GM12878 (cell line): ENCODE data around the gene SCAP. TPM values are rescaled to one million over a fixed set of nuclear protein-coding genes. Genes with fewer than 3 reads are reported as not detected.

Experiments
- ATAC-seq: fragments of 200-7000 bp; cut with Tn5 transposase; 3 replicates; pipeline ENCODE4 v1.9.1; 2020; ENCODE audit warnings: mild to moderate bottlenecking, moderate library complexity
- BruUV-seq: library from RNA; stranded (reverse); fragments of 400-500 nt; replicated peaks from 2 replicates; lab custom pipeline; 2021; lab: Mats Ljungman, UMichigan
- CTCF ChIA-PET: fragments of 300-600 bp; sonication (Branson Sonifier 250); formaldehyde crosslinking; extraction: SDS; loops from one replicate; lab custom pipeline; 2021; ENCODE audit warnings: inconsistent platforms; lab: Yijun Ruan, JAX
- POLR2A ChIA-PET: fragments of 350-600 bp; formaldehyde crosslinking; extraction: SDS; loops from one replicate; lab custom pipeline; 2021; ENCODE audit warnings: inconsistent platforms; lab: Charles Lee
- RAD21 ChIA-PET: fragments of 300-600 bp; sonication (Branson Sonifier 250); formaldehyde crosslinking; loops from one replicate; lab custom pipeline; 2023; ENCODE audit warnings: antibody characterized with exemption; ENCODE audit not compliant: unreplicated experiment; lab: Charles Lee
- SMC1A ChIA-PET: fragments of 300-600 bp; sonication (Branson Sonifier 250); formaldehyde crosslinking; loops from one replicate; lab custom pipeline; 2023; ENCODE audit not compliant: unreplicated experiment, uncharacterized antibody; lab: Charles Lee
- DNase-seq: peaks from one replicate; pipeline ENCODE4 v3.0.0-alpha.2; 2011; ENCODE audit warnings: low read depth, low spot score
- FAIRE-seq: peaks from 3 replicates; lab custom pipeline; 2011; peaks lifted over from hg19 to GRCh38; lab: Jason Lieb, UNC
- H2AFZ ChIP-seq: 2 replicates; pipeline ENCODE4 v1.6.0; 2011; ENCODE audit warnings: low read depth, low read length, control low read depth; ENCODE audit not compliant: control insufficient read depth
- H3K27ac ChIP-seq: 2 replicates; pipeline ENCODE4 v1.5.1; 2011; ENCODE audit warnings: control low read depth; ENCODE audit not compliant: control insufficient read depth, insufficient read depth
- H3K27me3 ChIP-seq, 2 experiments: replicated peaks in 1 of 2; 2 replicates each; pipeline versions ENCODE4 v1.6.0 to v1.6.1; 2011; ENCODE audit warnings: low read length in 1 of 2; ENCODE audit not compliant: control insufficient read depth in 2 of 2, insufficient read depth in 2 of 2
- H3K36me3 ChIP-seq, 2 experiments: 2 replicates each; pipeline ENCODE4 v1.5.1; 2011; ENCODE audit warnings: low read length in 1 of 2; ENCODE audit not compliant: control insufficient read depth in 2 of 2, insufficient read depth in 2 of 2
- H3K4me1 ChIP-seq: 2 replicates; pipeline ENCODE4 v1.6.1; 2011; ENCODE audit warnings: mild to moderate bottlenecking, low read length, moderate library complexity, mixed read lengths; ENCODE audit not compliant: control insufficient read depth, insufficient read depth
- H3K4me2 ChIP-seq: 2 replicates; pipeline ENCODE4 v1.6.0; 2011; ENCODE audit warnings: control low read depth; ENCODE audit not compliant: control insufficient read depth, insufficient read depth
- H3K4me3 ChIP-seq: fragments of 200-600 bp; sonication (generic); 2 replicates; pipeline ENCODE4 v1.5.1; 2016
- H3K79me2 ChIP-seq: 2 replicates; pipeline ENCODE4 v1.6.0; 2011; ENCODE audit warnings: low read length; ENCODE audit not compliant: control insufficient read depth, insufficient read depth
- H3K9ac ChIP-seq: 2 replicates; pipeline ENCODE4 v1.8.0; 2011; ENCODE audit warnings: low read length, control low read depth, mixed read lengths; ENCODE audit not compliant: control insufficient read depth, insufficient read depth
- H3K9me3 ChIP-seq: replicated peaks from 3 replicates; pipeline ENCODE4 v1.5.1; 2011; ENCODE audit warnings: mild to moderate bottlenecking, low read length; ENCODE audit not compliant: control insufficient read depth, insufficient read depth
- H4K20me1 ChIP-seq: 2 replicates; pipeline ENCODE4 v1.6.0; 2011; ENCODE audit not compliant: control insufficient read depth, insufficient read depth
- MEF2B ChIP-seq: fragments of 450-650 bp; IDR thresholded peaks from 2 replicates; pipeline ENCODE4 v1.6.1; 2018; ENCODE audit warnings: mild to moderate bottlenecking, moderate library complexity; ENCODE audit not compliant: partially characterized antibody, poor library complexity, severe bottlenecking
- in situ Hi-C: fragments of 300-500 bp; cut with MboI; formaldehyde crosslinking; loops from 9 replicates; pipeline ENCODE4 v1.14.3; 2018; ENCODE audit warnings: mixed read lengths
- intact Hi-C: fragments of 100-400 bp; cut with micrococcal nuclease; formaldehyde crosslinking; loops from one replicate; pipeline ENCODE4 v1.14.2; 2022; ENCODE audit not compliant: unreplicated experiment
- polyA plus RNA-seq, 11 experiments: library from polyadenylated mRNA; depleted of rRNA in 4 of 11; unstranded in 6 of 11; stranded (reverse) in 5 of 11; fragments of >200 nt; fragmentation: Nextera tagmentation in 4 of 11; fragmentation: Illumina TruSeq in 1 of 11; extraction: Ambion mirVana in 4 of 11; extraction: Trizol in 1 of 11; gene quantifications; 1 replicate in 1 of 11; 2 replicates in 10 of 11; pipeline versions ENCODE4 v1.2.1 to v1.2.3, GENCODE V29; 2011 to 2016; ENCODE audit warnings: inconsistent platforms in 2 of 11, missing spikeins in 2 of 11, low read depth in 1 of 11
- total RNA-seq, 4 experiments: library from RNA; depleted of rRNA in 3 of 4; stranded (reverse); fragments of >200 nt in 3 of 4; fragmentation: Illumina TruSeq in 1 of 4; extraction: Trizol in 1 of 4; gene quantifications; 2 replicates each; pipeline versions ENCODE4 v1.2.1 to v1.2.3, GENCODE V29; 2013 to 2021
- TF ChIP-seq, protein P1 (sequence below): IDR thresholded peaks from 2 replicates; pipeline ENCODE4 v1.6.1; 2012; ENCODE audit warnings: improper control_type of control experiment, low read depth, low read length; ENCODE audit not compliant: insufficient replicate concordance
- TF ChIP-seq, protein P2 (sequence below): fragments of 450-650 bp; IDR thresholded peaks from 2 replicates; pipeline ENCODE4 v1.6.1; 2017; ENCODE audit warnings: mild to moderate bottlenecking, moderate library complexity

The SCAP gene
- total and polyA plus RNA-seq, 10 of the 15 experiments (the other 5 are each of a cell fraction or from before 2014, with no cell fraction given): 1.5 to 64.1 (median 27.9) TPM

GRCh38 chr3:47456984-47457383 lies 18.8 kb downstream of the SCAP start:
- no peak for FAIRE-seq
- ChIA-PET CTCF (interaction anchor here (0.7 to 0.9 kb wide), 3 partner anchors 9 to 935 kb away, joined by 3 to 5 read pairs (median 4); no protein-coding TSS in a partner anchor), POLR2A (interaction anchor here (1.2 kb wide), 1 partner anchor 9 kb away, joined by 4 read pairs; no protein-coding TSS in a partner anchor)

More at GRCh38 chr3:47456984-47457383, 18.8 kb downstream of the SCAP start:
- Histone ChIP-seq H3K27me3 (no peaks in the 10 kb centered on the region), H3K36me3 (no peaks in the 10 kb centered on the region; a peak in 1 of 4 replicates), H3K9me3 (peaks cover 2% of the 10 kb centered on the region; the same call in 2 of the 3 replicates), H3K4me1 (no peaks in the 10 kb centered on the region), H3K27ac (no peak overlapping the region), H4K20me1 (no peaks in the 10 kb centered on the region), H2AFZ (no peak overlapping the region), H3K9ac (no peak overlapping the region), H3K4me3 (no peak overlapping the region), H3K4me2 (no peak overlapping the region), H3K79me2 (peaks cover 22% of the 10 kb centered on the region)
- no TSS peak for BruUV-seq
- in situ Hi-C loops: no loop called here
- DNase-seq (no peak), ATAC-seq (no peak)
- ChIA-PET SMC1A (interaction anchor here (1.5 kb wide), 1 partner anchor 15 kb away, joined by 4 read pairs; no protein-coding TSS in a partner anchor), RAD21 (interaction anchor here (1.0 kb wide), 1 partner anchor 9 kb away, joined by 4 read pairs; no protein-coding TSS in a partner anchor)
- TF ChIP-seq, protein P1, sequence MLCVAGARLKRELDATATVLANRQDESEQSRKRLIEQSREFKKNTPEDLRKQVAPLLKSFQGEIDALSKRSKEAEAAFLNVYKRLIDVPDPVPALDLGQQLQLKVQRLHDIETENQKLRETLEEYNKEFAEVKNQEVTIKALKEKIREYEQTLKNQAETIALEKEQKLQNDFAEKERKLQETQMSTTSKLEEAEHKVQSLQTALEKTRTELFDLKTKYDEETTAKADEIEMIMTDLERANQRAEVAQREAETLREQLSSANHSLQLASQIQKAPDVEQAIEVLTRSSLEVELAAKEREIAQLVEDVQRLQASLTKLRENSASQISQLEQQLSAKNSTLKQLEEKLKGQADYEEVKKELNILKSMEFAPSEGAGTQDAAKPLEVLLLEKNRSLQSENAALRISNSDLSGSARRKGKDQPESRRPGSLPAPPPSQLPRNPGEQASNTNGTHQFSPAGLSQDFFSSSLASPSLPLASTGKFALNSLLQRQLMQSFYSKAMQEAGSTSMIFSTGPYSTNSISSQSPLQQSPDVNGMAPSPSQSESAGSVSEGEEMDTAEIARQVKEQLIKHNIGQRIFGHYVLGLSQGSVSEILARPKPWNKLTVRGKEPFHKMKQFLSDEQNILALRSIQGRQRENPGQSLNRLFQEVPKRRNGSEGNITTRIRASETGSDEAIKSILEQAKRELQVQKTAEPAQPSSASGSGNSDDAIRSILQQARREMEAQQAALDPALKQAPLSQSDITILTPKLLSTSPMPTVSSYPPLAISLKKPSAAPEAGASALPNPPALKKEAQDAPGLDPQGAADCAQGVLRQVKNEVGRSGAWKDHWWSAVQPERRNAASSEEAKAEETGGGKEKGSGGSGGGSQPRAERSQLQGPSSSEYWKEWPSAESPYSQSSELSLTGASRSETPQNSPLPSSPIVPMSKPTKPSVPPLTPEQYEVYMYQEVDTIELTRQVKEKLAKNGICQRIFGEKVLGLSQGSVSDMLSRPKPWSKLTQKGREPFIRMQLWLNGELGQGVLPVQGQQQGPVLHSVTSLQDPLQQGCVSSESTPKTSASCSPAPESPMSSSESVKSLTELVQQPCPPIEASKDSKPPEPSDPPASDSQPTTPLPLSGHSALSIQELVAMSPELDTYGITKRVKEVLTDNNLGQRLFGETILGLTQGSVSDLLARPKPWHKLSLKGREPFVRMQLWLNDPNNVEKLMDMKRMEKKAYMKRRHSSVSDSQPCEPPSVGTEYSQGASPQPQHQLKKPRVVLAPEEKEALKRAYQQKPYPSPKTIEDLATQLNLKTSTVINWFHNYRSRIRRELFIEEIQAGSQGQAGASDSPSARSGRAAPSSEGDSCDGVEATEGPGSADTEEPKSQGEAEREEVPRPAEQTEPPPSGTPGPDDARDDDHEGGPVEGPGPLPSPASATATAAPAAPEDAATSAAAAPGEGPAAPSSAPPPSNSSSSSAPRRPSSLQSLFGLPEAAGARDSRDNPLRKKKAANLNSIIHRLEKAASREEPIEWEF: peak; percentile 22
- TF ChIP-seq, protein P2, sequence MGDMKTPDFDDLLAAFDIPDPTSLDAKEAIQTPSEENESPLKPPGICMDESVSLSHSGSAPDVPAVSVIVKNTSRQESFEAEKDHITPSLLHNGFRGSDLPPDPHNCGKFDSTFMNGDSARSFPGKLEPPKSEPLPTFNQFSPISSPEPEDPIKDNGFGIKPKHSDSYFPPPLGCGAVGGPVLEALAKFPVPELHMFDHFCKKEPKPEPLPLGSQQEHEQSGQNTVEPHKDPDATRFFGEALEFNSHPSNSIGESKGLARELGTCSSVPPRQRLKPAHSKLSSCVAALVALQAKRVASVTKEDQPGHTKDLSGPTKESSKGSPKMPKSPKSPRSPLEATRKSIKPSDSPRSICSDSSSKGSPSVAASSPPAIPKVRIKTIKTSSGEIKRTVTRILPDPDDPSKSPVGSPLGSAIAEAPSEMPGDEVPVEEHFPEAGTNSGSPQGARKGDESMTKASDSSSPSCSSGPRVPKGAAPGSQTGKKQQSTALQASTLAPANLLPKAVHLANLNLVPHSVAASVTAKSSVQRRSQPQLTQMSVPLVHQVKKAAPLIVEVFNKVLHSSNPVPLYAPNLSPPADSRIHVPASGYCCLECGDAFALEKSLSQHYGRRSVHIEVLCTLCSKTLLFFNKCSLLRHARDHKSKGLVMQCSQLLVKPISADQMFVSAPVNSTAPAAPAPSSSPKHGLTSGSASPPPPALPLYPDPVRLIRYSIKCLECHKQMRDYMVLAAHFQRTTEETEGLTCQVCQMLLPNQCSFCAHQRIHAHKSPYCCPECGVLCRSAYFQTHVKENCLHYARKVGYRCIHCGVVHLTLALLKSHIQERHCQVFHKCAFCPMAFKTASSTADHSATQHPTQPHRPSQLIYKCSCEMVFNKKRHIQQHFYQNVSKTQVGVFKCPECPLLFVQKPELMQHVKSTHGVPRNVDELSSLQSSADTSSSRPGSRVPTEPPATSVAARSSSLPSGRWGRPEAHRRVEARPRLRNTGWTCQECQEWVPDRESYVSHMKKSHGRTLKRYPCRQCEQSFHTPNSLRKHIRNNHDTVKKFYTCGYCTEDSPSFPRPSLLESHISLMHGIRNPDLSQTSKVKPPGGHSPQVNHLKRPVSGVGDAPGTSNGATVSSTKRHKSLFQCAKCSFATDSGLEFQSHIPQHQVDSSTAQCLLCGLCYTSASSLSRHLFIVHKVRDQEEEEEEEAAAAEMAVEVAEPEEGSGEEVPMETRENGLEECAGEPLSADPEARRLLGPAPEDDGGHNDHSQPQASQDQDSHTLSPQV: no peak
- peak; percentile 93 for TF ChIP-seq MEF2B
- intact Hi-C loops: no loop called here
